Activated gamma-delta T cell treated with anti-CD3 and anti-CD28 coated beads, Interleukin-2, amount 50 U/mL, for 16 hours (primary cell): ENCODE data around the gene SMIM21.

Experiments
- DNase-seq: peaks from one replicate; pipeline ENCODE4 v3.0.0-alpha.2; 2020; ENCODE audit warnings: low read depth

Gene SMIM21

GRCh38 chr18:75422341-75422910 lies 5.1 kb downstream of the SMIM21 start:
- no peak for DNase-seq

GRCh38 chr18:75421656-75422055 lies 5.8 kb downstream of the SMIM21 start:
- no peak for DNase-seq

GRCh38 chr18:75418293-75419005 lies 9.1 kb downstream of the SMIM21 start:
- no peak for DNase-seq

GRCh38 chr18:75410611-75411010 lies 16.9 kb downstream of the SMIM21 start:
- no peak for DNase-seq

- DNase-seq = no peak
Observed at GRCh38 chr18:75409806-75410205, 17.7 kb downstream of the SMIM21 start.

- DNase-seq = no peak
Observed at GRCh38 chr18:75408554-75409506, 18.7 kb downstream of the SMIM21 start.

- no peak for DNase-seq
Observed at GRCh38 chr18:75407468-75408437, 19.8 kb downstream of the SMIM21 start.

GRCh38 chr18:75406491-75407445 lies 20.7 kb downstream of the SMIM21 start:
- no peak for DNase-seq

GRCh38 chr18:75405351-75405750 lies 22.2 kb downstream of the SMIM21 start:
- no peak for DNase-seq

GRCh38 chr18:75400366-75400765 lies 27.1 kb downstream of the SMIM21 start:
- no peak for DNase-seq

GRCh38 chr18:75395137-75395536 lies 32.4 kb downstream of the SMIM21 start:
- DNase-seq = no peak

GRCh38 chr18:75393721-75394120 lies 33.8 kb downstream of the SMIM21 start:
- DNase-seq = no peak

GRCh38 chr18:75392226-75392578 lies 35.3 kb downstream of the SMIM21 start:
- no peak for DNase-seq

GRCh38 chr18:75391279-75392225 lies 36.0 kb downstream of the SMIM21 start:
- no peak for DNase-seq

- DNase-seq = no peak
Observed at GRCh38 chr18:75390854-75391253, 36.6 kb downstream of the SMIM21 start.

- no peak for DNase-seq
Observed at GRCh38 chr18:75384144-75384543, 43.4 kb downstream of the SMIM21 start.

- no peak for DNase-seq
Observed at GRCh38 chr18:75378376-75379315, 48.9 kb downstream of the SMIM21 start.

GRCh38 chr18:75377926-75378325 lies 49.6 kb downstream of the SMIM21 start:
- no peak for DNase-seq
